Gastrocnemius medialis (tissue), 4 donors: ENCODE measurements around the gene PCAT7. TPM values are rescaled to one million over a fixed set of nuclear protein-coding genes. Genes with fewer than 3 reads are reported as not detected.

Experiments
- ATAC-seq, 2 donors: fragments of 150-250 bp; one replicate each; pipeline ENCODE4 v1.9.1; 2016
- DNase-seq, 2 donors: peaks; one replicate each; pipeline ENCODE4 v3.0.0-alpha.2; 2019
- H3K27ac ChIP-seq, 4 donors: fragments of 200-600 bp; sonication (generic); 1 replicate in 1 of 4; 2 replicates in 3 of 4; pipeline ENCODE4 v1.5.1; 2016 to 2018; ENCODE audit warnings: mild to moderate bottlenecking in 2 of 4, moderate library complexity in 1 of 4
- H3K27me3 ChIP-seq, 3 donors: fragments of 200-600 bp; sonication (generic) in 2 of 3; 1 replicate in 1 of 3; 2 replicates in 2 of 3; pipeline versions ENCODE4 v1.5.1 to v1.6.0; 2016 to 2019; ENCODE audit warnings: mild to moderate bottlenecking in 1 of 3, moderate library complexity in 1 of 3
- H3K36me3 ChIP-seq, 2 donors: fragments of 200-600 bp; sonication (generic) in 1 of 2; one replicate each; pipeline ENCODE4 v1.5.1; 2017 to 2018
- H3K4me1 ChIP-seq, 2 donors: fragments of 200-600 bp; sonication (generic) in 1 of 2; one replicate each; pipeline ENCODE4 v1.5.1; 2016 to 2017; ENCODE audit warnings: mild to moderate bottlenecking in 2 of 2
- H3K4me3 ChIP-seq, 4 donors: fragments of 200-600 bp; sonication (generic) in 3 of 4; 1 replicate in 1 of 4; 2 replicates in 3 of 4; pipeline ENCODE4 v1.5.1; 2016 to 2019; ENCODE audit warnings: mild to moderate bottlenecking in 2 of 4
- H3K9me3 ChIP-seq, 3 donors: fragments of 200-600 bp; sonication (generic) in 2 of 3; 1 replicate in 1 of 3; 2 replicates in 2 of 3; pipeline ENCODE4 v1.5.1; 2016 to 2019
- POLR2A ChIP-seq, 2 donors: fragments of 450-650 bp; IDR thresholded peaks; one replicate each; pipeline ENCODE4 v1.6.1; 2017; ENCODE audit warnings: antibody characterized with exemption in 2 of 2, mild to moderate bottlenecking in 2 of 2, moderate library complexity in 2 of 2
- in situ Hi-C, 4 donors: fragments of 200-750 bp; cut with MboI; loops; one replicate each; pipeline versions ENCODE4 v1.15.0 to v1.8.0; 2017; ENCODE audit warnings: low sequenced_read_pairs in 4 of 4
- intact Hi-C: fragments of 100-400 bp; cut with DNase I; formaldehyde crosslinking; loops from one replicate; pipeline ENCODE4 v1.15.1; 2023; ENCODE audit warnings: low total_unique reads
- total RNA-seq, 4 donors: library from RNA; depleted of rRNA; stranded (reverse); fragments of >200 nt; gene quantifications; one replicate each; pipeline versions ENCODE4 v1.1.0 to v1.2.3, GENCODE V29; 2016
- TF ChIP-seq, protein P1 (sequence below), 5 experiments: fragments of 450-650 bp in 3 of 5; fragments of 200-600 bp in 2 of 5; sonication (generic) in 2 of 5; IDR thresholded peaks in 4 of 5; conservative IDR thresholded peaks in 1 of 5; 1 replicate in 4 of 5; 2 replicates in 1 of 5; pipeline ENCODE4 v1.5.1; 2016 to 2019; ENCODE audit warnings: antibody characterized with exemption in 5 of 5, mild to moderate bottlenecking in 3 of 5, moderate library complexity in 3 of 5

PCAT7 gene
- total RNA-seq, 4 donors from 2014 or later, result not detected

- Histone ChIP-seq H3K4me3 (no peak overlapping the region), H3K27me3 (no peaks in the 10 kb centered on the region), H3K27ac (no peak overlapping the region), H3K9me3 (no peaks in the 10 kb centered on the region), H3K36me3 (no peaks in the 10 kb centered on the region), H3K4me1 (peaks cover 11 to 14% of the 10 kb centered on the region in 2 donors)
- intact Hi-C loops (loop anchor here (1.0 kb wide), 1 partner anchor 48 kb away; no protein-coding TSS in a partner anchor), in situ Hi-C loops (no loop called here)
- DNase-seq, result no peak
- ATAC-seq, result no peak
- TF ChIP-seq, protein P1, sequence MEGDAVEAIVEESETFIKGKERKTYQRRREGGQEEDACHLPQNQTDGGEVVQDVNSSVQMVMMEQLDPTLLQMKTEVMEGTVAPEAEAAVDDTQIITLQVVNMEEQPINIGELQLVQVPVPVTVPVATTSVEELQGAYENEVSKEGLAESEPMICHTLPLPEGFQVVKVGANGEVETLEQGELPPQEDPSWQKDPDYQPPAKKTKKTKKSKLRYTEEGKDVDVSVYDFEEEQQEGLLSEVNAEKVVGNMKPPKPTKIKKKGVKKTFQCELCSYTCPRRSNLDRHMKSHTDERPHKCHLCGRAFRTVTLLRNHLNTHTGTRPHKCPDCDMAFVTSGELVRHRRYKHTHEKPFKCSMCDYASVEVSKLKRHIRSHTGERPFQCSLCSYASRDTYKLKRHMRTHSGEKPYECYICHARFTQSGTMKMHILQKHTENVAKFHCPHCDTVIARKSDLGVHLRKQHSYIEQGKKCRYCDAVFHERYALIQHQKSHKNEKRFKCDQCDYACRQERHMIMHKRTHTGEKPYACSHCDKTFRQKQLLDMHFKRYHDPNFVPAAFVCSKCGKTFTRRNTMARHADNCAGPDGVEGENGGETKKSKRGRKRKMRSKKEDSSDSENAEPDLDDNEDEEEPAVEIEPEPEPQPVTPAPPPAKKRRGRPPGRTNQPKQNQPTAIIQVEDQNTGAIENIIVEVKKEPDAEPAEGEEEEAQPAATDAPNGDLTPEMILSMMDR (IDR thresholded peaks at IDR 0.05 in 4 of 5, conservative IDR thresholded peaks at IDR 0.05 in 1 of 5), result no peak
- TF ChIP-seq POLR2A (IDR thresholded peaks at IDR 0.05), result no peak
Measured at GRCh38 chr9:94602666-94603065, 47.8 kb downstream of the PCAT7 start.

DNA sequence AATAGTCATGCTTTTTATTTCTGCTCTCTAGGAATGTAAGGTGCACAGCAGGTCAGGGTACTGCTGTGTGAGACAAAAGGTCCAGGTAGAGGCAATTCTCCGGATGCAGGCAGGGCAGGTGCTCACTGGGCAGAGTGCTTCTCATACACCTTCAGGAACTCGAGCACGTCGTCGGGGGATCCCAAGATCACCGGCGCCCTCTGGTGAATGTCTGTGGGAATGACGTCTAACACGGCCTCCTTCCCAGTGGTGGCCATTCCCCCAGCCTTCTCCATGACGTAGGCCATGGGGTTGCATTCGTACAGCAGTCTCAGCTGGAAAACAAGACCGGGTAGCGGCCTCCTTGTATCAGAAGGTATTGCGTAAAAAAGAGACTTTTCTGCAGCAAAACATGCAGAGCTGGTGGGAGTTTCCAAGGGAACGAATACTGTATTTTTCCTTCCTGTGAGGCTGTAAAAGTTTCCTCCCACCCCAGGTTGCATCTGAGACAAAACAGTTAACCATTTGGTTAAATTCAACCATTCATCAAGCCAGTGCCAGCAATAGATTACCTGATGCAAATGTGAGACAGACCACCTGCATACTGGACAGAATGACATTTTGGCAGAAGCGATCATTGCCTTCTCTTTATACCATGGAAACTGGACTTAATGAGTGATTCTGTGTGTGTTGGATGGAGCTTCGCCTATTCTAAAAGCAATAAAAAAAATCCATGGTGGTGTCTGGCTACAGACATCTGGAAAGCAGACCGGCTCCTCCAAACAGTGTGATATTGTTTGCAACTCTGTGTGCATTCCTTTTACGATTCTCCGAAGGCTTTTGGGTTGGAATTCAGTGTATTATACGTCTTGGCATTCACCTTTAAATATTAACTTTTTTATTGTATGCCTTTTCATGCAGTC is 48.6 kb downstream of the PCAT7 start:
- TF ChIP-seq, protein P1 (IDR thresholded peaks at IDR 0.05 in 4 of 5, conservative IDR thresholded peaks at IDR 0.05 in 1 of 5), result peak; percentile 30 to 69 (median 58)
- no peak for TF ChIP-seq POLR2A (IDR thresholded peaks at IDR 0.05)
- peak; percentile 14 to 21 for ATAC-seq
- intact Hi-C loops (loop anchor here (1.0 kb wide), 1 partner anchor 49 kb away; no protein-coding TSS in a partner anchor), in situ Hi-C loops (no loop called here)
- Histone ChIP-seq H3K4me1 (peaks cover 11 to 14% of the 10 kb centered on the region in 2 donors), H3K27me3 (no peaks in the 10 kb centered on the region), H3K27ac (no peak overlapping the region), H3K4me3 (no peak overlapping the region), H3K9me3 (no peaks in the 10 kb centered on the region), H3K36me3 (no peaks in the 10 kb centered on the region)
- DNase-seq, result peak in 1 of 2 donors; percentile 58

DNA sequence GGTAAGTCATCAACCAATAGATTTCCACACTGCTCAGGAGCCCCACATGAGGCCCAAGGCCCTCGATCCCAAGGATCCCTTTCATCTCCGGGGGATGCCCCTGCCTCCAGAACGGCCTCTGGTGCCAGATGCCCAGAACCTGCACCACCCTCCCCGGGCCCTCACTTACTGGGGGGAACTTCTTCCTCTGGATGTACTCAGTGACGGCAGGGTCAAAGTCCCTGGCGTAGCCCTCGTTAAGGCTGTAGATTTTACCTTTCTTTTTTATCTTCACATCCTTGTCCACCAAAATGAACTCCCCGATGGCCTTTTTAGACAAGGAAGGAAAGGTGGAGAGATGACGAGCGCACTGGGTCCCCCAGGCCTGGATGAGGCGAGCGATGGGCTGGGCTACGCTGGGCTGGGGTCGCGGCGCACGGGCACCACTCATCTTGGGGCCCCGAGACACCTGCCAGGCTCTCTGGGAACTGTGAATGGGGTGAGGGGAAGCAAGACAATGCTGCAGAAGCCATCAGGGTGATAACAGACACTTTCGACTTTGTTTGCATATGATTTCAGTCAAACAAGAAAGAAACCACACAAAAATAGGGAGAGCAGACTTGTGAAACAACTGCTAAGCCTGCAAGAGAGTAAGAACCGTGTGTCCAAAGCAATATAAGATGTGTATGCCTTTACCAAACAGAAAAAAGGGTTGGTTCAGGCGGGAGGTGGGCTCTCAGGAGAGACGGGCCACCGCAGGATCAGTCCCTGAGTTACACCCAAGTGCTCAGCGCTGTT is 52.0 kb downstream of the PCAT7 start:
- H3K4me1 ChIP-seq, result peaks cover 0 to 7% of the 10 kb centered on the region in 2 donors
- no peak for ATAC-seq
- H3K4me3 ChIP-seq, result no peak overlapping the region
- H3K27me3 ChIP-seq, result no peaks in the 10 kb centered on the region
- TF ChIP-seq, protein P1 (IDR thresholded peaks at IDR 0.05 in 4 of 5, conservative IDR thresholded peaks at IDR 0.05 in 1 of 5), result no peak
- no peak for TF ChIP-seq POLR2A (IDR thresholded peaks at IDR 0.05)
- DNase-seq, result no peak
- intact Hi-C loops (no loop called here), in situ Hi-C loops (no loop called here)
- H3K27ac ChIP-seq, result no peak overlapping the region
- H3K36me3 ChIP-seq, result no peaks in the 10 kb centered on the region
- H3K9me3 ChIP-seq, result no peaks in the 10 kb centered on the region

- Histone ChIP-seq H3K9me3 (no peaks in the 10 kb centered on the region), H3K4me1 (peaks cover 0 to 7% of the 10 kb centered on the region in 2 donors), H3K27ac (no peak overlapping the region), H3K36me3 (no peaks in the 10 kb centered on the region), H3K4me3 (no peak overlapping the region), H3K27me3 (no peaks in the 10 kb centered on the region)
- in situ Hi-C loops (no loop called here), intact Hi-C loops (no loop called here)
- DNase-seq (no peak), ATAC-seq (no peak)
- TF ChIP-seq POLR2A (IDR thresholded peaks at IDR 0.05), result no peak
- TF ChIP-seq, protein P1 (IDR thresholded peaks at IDR 0.05 in 4 of 5, conservative IDR thresholded peaks at IDR 0.05 in 1 of 5), result no peak
Measured at GRCh38 chr9:94607423-94607691, 52.5 kb downstream of the PCAT7 start.
